NCI-H748 (cell line): ENCODE data around the gene ZFYVE28.

ENCODE experiments used
- DNase-seq: peaks from one replicate; lab custom pipeline; 2025; ENCODE audit not compliant: unreplicated experiment; lab: John Stamatoyannopoulos, UW

Gene ZFYVE28

GRCh38 chr4:2370597-2371320, 47.7 kb downstream of the ZFYVE28 start:
- DNase-seq: no peak

- no peak for DNase-seq
These were observed 49.6 kb downstream of the ZFYVE28 start for GRCh38 chr4:2368746-2369437.

- DNase-seq: no peak
These were observed 50.8 kb downstream of the ZFYVE28 start for GRCh38 chr4:2367626-2368025.

- DNase-seq: no peak
These were observed 51.9 kb downstream of the ZFYVE28 start for GRCh38 chr4:2366252-2367192.

- no peak for DNase-seq
These were observed 52.6 kb downstream of the ZFYVE28 start for GRCh38 chr4:2365913-2366210.

- DNase-seq: peak; percentile 4
These were observed 53.2 kb downstream of the ZFYVE28 start for GRCh38 chr4:2365054-2365912.

- DNase-seq: peak; percentile 0
These were observed 53.8 kb downstream of the ZFYVE28 start for GRCh38 chr4:2364654-2365053.

GRCh38 chr4:2363951-2364653, 54.3 kb downstream of the ZFYVE28 start:
- DNase-seq: no peak

- no peak for DNase-seq
These were observed 55.3 kb downstream of the ZFYVE28 start for GRCh38 chr4:2363056-2363721.

- no peak for DNase-seq
These were observed 56.0 kb downstream of the ZFYVE28 start for GRCh38 chr4:2362266-2363055.

GRCh38 chr4:2361366-2362265, 56.8 kb downstream of the ZFYVE28 start:
- DNase-seq: no peak

GRCh38 chr4:2360396-2360730, 58.1 kb downstream of the ZFYVE28 start:
- DNase-seq: no peak

GRCh38 chr4:2359591-2360395, 58.7 kb downstream of the ZFYVE28 start:
- no peak for DNase-seq

- DNase-seq: no peak
These were observed 60.4 kb downstream of the ZFYVE28 start for GRCh38 chr4:2357821-2358745.

- DNase-seq: no peak
These were observed 62.0 kb downstream of the ZFYVE28 start for GRCh38 chr4:2356123-2357069.
